T-helper 9 cell (primary cell): ENCODE measurements around the gene ZSCAN5B.
"Not testable (repeated sequence)": the region's sequence is repeated elsewhere in the genome, so short reads cannot be mapped to it uniquely, and the experiment has no call there.

Experiments
- DNase-seq: peaks from one replicate; pipeline ENCODE4 v3.0.0-alpha.2; 2020

ZSCAN5B gene

GRCh38 chr19:56175861-56176307 is 21.7 kb downstream of the ZSCAN5B start, which contains the start of gene GALP:
TSS of gene GALP (plus strand) at chr19:56176008. CDS start at chr19:56177109, 1,101 bp downstream.
- DNase-seq: not testable (repeated sequence)

- no peak for DNase-seq
These were observed 23.0 kb downstream of the ZSCAN5B start for GRCh38 chr19:56174550-56174949.

GRCh38 chr19:56174086-56174485 is 23.5 kb downstream of the ZSCAN5B start:
- DNase-seq: no peak

GRCh38 chr19:56170261-56170660 is 27.3 kb downstream of the ZSCAN5B start:
- DNase-seq: no peak

GRCh38 chr19:56167064-56167578 is 30.5 kb downstream of the ZSCAN5B start:
- DNase-seq: no peak

GRCh38 chr19:56163097-56163496 is 34.5 kb downstream of the ZSCAN5B start:
- no peak for DNase-seq

- DNase-seq: no peak
These were observed 35.3 kb downstream of the ZSCAN5B start for GRCh38 chr19:56162258-56162657.

- DNase-seq: no peak
These were observed 36.0 kb downstream of the ZSCAN5B start for GRCh38 chr19:56161534-56161933.

GRCh38 chr19:56159622-56160271 is 37.8 kb downstream of the ZSCAN5B start:
- DNase-seq: no peak

- DNase-seq: no peak
These were observed 38.5 kb downstream of the ZSCAN5B start for GRCh38 chr19:56159009-56159559.

- DNase-seq: no peak
These were observed 39.3 kb downstream of the ZSCAN5B start for GRCh38 chr19:56158170-56158757.

GRCh38 chr19:56156768-56157167 is 40.8 kb downstream of the ZSCAN5B start:
- no peak for DNase-seq

GRCh38 chr19:56155124-56155687 is 42.4 kb downstream of the ZSCAN5B start:
- no peak for DNase-seq

- DNase-seq: no peak
These were observed 44.1 kb downstream of the ZSCAN5B start for GRCh38 chr19:56153507-56153906.

- no peak for DNase-seq
These were observed 44.9 kb downstream of the ZSCAN5B start for GRCh38 chr19:56152644-56153043.

- DNase-seq: no peak
These were observed 47.2 kb downstream of the ZSCAN5B start for GRCh38 chr19:56150358-56150757.

- no peak for DNase-seq
These were observed 47.9 kb downstream of the ZSCAN5B start for GRCh38 chr19:56149656-56150038.

- DNase-seq: not testable (repeated sequence)
These were observed 48.5 kb downstream of the ZSCAN5B start for GRCh38 chr19:56148955-56149655.

GRCh38 chr19:56148096-56148495 is 49.5 kb downstream of the ZSCAN5B start:
- DNase-seq: no peak

GRCh38 chr19:56147307-56147706 is 50.3 kb downstream of the ZSCAN5B start:
- no peak for DNase-seq

- no peak for DNase-seq
These were observed 50.7 kb downstream of the ZSCAN5B start for GRCh38 chr19:56146904-56147303.

- DNase-seq: no peak
These were observed 51.9 kb downstream of the ZSCAN5B start for GRCh38 chr19:56145698-56146097.

GRCh38 chr19:56144831-56145230 is 52.8 kb downstream of the ZSCAN5B start:
- no peak for DNase-seq
